BE2C (cell line): ENCODE measurements around the gene SLC22A14.
A peak's percentile ranks its signal among the peaks of the same experiment; 100 is the strongest.

Source experiments
- DNase-seq: peaks from one replicate; pipeline ENCODE4 v3.0.0-alpha.2; 2020
- H3K27me3 ChIP-seq: fragments of 250-450 bp; sonication (Bioruptor Pico); 2 replicates; pipeline ENCODE4 v1.5.1; 2020; ENCODE audit warnings: mild to moderate bottlenecking
- H3K36me3 ChIP-seq: fragments of 250-450 bp; sonication (Bioruptor Pico); 2 replicates; pipeline ENCODE4 v1.5.1; 2020; ENCODE audit warnings: mild to moderate bottlenecking
- H3K4me1 ChIP-seq: fragments of 250-450 bp; sonication (Bioruptor Pico); 2 replicates; pipeline ENCODE4 v1.5.1; 2020
- H3K4me3 ChIP-seq: 2 replicates; pipeline ENCODE4 v1.5.1; 2011; ENCODE audit warnings: low read depth, low read length
- H3K9me3 ChIP-seq: fragments of 250-450 bp; sonication (Bioruptor Pico); 2 replicates; pipeline ENCODE4 v1.5.1; 2020
- TF ChIP-seq, protein P1 (sequence below): IDR thresholded peaks from 2 replicates; pipeline ENCODE4 v1.5.1; 2012; ENCODE audit warnings: mild to moderate bottlenecking, low read depth, low read length

SLC22A14 gene

DNA sequence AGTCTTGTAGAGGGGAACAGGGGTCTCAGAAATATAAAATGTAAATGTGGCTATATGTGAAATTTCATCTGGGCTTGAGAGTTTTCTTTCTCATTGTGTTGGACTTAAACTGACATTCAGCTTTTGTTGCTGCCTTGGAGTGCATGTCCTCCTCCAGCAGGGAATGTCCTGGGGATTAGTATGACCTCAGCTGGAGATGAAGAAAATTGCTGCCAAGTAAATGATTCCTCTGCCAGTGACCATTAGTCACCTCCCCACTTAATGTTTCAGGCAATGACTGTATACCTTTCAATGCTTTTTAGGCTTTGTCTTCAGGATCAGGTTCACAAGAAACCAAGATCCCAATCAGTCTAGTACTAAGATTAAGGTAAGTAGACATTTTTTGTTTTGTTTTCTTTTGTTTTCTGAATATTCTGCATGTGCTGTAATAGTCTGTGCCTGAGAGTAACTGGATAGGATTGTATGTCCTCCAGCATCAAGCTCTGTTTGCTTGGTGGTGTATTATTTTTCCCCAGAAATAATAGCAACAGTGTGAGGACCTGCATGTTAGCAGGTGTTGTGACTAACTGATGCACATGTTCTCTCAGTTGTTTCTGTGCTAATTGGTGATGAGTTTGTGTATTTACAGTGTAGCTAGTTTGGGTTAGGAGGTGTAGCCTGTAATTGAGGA, 34.6 kb upstream of the SLC22A14 start:
- H3K4me3 ChIP-seq: no peak overlapping the region
- DNase-seq: no peak
- H3K36me3 ChIP-seq: no peaks in the 10 kb centered on the region; the same call in 1 of the 2 replicates

DNA sequence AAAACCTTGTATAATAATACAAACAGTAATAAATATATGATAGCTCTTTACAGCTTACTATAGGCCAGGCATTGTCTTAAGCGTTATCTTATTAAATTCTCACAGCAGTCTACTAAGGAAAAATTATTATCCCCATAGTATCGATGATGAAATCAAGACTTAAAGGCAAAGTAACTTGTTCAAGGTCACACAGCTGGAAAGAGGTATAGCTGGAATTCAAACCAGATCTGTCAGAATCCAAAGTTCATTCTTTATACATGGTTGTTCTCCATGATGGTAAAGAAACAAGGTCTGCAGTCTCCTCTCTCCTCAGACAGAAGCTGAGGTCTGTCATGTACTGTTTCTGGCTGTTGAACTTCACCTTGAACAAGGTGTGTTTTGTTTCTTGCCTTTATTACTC, 31.9 kb upstream of the SLC22A14 start:
- no peak overlapping the region for H3K4me3 ChIP-seq
- DNase-seq: no peak
- no peaks in the 10 kb centered on the region for H3K9me3 ChIP-seq
- H3K36me3 ChIP-seq: peaks cover 2% of the 10 kb centered on the region
- TF ChIP-seq, protein P1, sequence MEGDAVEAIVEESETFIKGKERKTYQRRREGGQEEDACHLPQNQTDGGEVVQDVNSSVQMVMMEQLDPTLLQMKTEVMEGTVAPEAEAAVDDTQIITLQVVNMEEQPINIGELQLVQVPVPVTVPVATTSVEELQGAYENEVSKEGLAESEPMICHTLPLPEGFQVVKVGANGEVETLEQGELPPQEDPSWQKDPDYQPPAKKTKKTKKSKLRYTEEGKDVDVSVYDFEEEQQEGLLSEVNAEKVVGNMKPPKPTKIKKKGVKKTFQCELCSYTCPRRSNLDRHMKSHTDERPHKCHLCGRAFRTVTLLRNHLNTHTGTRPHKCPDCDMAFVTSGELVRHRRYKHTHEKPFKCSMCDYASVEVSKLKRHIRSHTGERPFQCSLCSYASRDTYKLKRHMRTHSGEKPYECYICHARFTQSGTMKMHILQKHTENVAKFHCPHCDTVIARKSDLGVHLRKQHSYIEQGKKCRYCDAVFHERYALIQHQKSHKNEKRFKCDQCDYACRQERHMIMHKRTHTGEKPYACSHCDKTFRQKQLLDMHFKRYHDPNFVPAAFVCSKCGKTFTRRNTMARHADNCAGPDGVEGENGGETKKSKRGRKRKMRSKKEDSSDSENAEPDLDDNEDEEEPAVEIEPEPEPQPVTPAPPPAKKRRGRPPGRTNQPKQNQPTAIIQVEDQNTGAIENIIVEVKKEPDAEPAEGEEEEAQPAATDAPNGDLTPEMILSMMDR: no peak
- no peaks in the 10 kb centered on the region for H3K27me3 ChIP-seq
- no peaks in the 10 kb centered on the region for H3K4me1 ChIP-seq

More for the DNA sequence above, 34.6 kb upstream of the SLC22A14 start:
- no peaks in the 10 kb centered on the region for H3K27me3 ChIP-seq
- no peaks in the 10 kb centered on the region for H3K9me3 ChIP-seq
- H3K4me1 ChIP-seq: no peaks in the 10 kb centered on the region
- TF ChIP-seq, protein P1: 0 out of 2 replicates have a peak, but pooled peaks have one; percentile 3

DNA sequence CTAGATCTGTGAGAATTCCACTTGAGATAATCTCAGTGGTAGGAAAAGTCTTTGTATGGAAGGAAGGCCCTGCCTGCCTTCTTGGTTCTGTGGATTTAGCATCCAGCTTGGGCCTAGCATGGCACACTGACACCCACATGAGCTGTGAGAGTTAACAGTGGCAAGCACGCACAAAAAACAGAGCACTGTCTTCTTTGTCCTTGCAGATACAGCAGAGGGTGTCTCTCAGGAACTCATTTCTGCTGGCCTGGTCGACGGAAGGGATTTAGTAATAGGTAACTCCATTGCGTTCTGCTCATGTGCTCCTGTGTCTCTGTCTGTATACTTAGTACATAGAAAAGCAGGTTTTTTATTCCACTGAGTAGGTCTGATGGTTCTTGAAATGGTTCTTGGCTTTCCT, 30.9 kb upstream of the SLC22A14 start:
- Histone ChIP-seq H3K4me1 (no peaks in the 10 kb centered on the region), H3K4me3 (no peak overlapping the region), H3K27me3 (no peaks in the 10 kb centered on the region), H3K36me3 (peaks cover 2% of the 10 kb centered on the region), H3K9me3 (no peaks in the 10 kb centered on the region)
- TF ChIP-seq, protein P1: no peak
- DNase-seq: no peak

DNA sequence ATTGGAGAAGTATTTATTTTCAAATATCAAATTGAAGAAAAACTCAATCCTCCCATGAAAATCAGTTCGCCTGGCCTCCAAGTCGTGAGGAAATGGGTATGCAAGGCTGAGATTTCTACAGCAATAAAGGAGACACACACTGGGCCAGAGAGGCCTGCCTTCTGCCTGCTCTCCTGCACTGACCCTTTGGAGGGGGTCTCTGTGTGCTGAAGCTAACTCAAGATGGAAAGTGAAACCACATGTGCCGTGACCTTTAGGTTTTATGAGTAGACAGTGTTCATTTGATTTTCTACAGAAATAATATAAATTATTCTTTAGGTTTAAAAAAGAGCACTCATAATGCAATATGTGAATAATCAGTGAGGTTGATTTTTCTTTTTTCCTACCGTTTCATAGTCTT, 28.4 kb upstream of the SLC22A14 start:
- no peaks in the 10 kb centered on the region for H3K27me3 ChIP-seq
- H3K36me3 ChIP-seq: peaks cover 2% of the 10 kb centered on the region
- no peaks in the 10 kb centered on the region for H3K4me1 ChIP-seq
- TF ChIP-seq, protein P1: no peak
- H3K4me3 ChIP-seq: no peak overlapping the region
- no peak for DNase-seq
- no peaks in the 10 kb centered on the region for H3K9me3 ChIP-seq

DNA sequence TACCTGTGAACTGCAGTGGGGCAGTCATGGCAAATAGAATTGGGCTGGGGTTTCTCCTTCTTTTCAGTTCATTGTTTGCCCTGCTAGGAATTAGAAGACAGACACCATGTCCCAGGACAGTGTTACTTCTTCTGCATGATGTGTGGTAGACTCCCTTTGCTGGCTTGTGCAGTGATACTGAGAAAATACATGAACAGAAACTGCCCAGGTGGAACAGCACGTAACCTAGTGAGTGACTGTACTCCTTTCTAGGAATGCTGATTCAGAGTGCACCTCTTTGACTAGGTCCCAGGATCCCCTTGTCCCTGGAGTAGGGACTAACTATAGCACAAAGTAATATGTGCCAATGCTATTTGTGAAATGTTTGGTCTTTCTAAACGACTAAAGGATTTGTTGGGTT, 27.2 kb upstream of the SLC22A14 start:
- Histone ChIP-seq H3K36me3 (peaks cover 2% of the 10 kb centered on the region), H3K9me3 (no peaks in the 10 kb centered on the region), H3K4me1 (no peaks in the 10 kb centered on the region), H3K4me3 (no peak overlapping the region), H3K27me3 (no peaks in the 10 kb centered on the region)
- DNase-seq: no peak
- TF ChIP-seq, protein P1: no peak

DNA sequence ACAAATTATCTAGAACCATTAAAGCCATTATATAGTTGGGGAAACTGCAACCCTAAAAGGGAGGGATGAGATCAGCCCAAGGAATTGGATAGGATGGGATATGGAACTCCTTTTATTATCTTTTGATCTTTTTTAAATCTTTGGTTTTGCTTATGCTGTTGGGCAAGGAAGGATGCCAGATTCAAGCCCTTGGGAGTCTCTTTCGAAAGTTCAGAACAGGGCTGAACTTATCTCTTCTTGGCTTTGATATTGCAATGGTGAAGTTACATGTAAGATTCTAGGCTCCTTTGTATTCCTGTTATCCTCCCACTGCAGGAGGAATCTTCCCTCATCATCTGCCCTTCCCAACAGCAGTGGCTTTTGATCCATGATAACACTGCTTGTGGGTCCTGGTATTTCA, 26.5 kb upstream of the SLC22A14 start:
- TF ChIP-seq, protein P1: no peak
- DNase-seq: no peak
- H3K4me3 ChIP-seq: no peak overlapping the region
- H3K36me3 ChIP-seq: peaks cover 2% of the 10 kb centered on the region
- no peaks in the 10 kb centered on the region for H3K4me1 ChIP-seq
- no peaks in the 10 kb centered on the region for H3K27me3 ChIP-seq
- no peaks in the 10 kb centered on the region for H3K9me3 ChIP-seq
